Vagina (tissue), 2 donors: ENCODE results near the gene PRSS38. TPM values are rescaled to one million over a fixed set of nuclear protein-coding genes. Genes with fewer than 3 reads are reported as not detected.

Experiments used
- DNase-seq, 2 donors: peaks; one replicate each; pipeline ENCODE4 v3.0.0-alpha.2; 2017; ENCODE audit errors: extremely low spot score in 2 of 2
- H3K27ac ChIP-seq: fragments of 200-600 bp; sonication (generic); one replicate; pipeline ENCODE4 v1.5.1; 2019
- H3K27me3 ChIP-seq: fragments of 200-600 bp; sonication (generic); one replicate; pipeline ENCODE4 v1.5.1; 2019
- H3K36me3 ChIP-seq, 2 donors: fragments of 200-600 bp; sonication (generic); one replicate each; pipeline ENCODE4 v1.5.1; 2017 to 2019
- H3K4me1 ChIP-seq: fragments of 200-600 bp; sonication (generic); one replicate; pipeline ENCODE4 v1.5.1; 2019
- H3K4me3 ChIP-seq, 2 donors: fragments of 200-600 bp; sonication (generic); 1 replicate in 1 of 2; 2 replicates in 1 of 2; pipeline ENCODE4 v1.5.1; 2016 to 2019
- H3K9me3 ChIP-seq: fragments of 200-600 bp; sonication (generic); one replicate; pipeline ENCODE4 v1.5.1; 2019
- CTCF ChIP-seq, 3 experiments: fragments of 450-650 bp in 2 of 3; fragments of 200-600 bp in 1 of 3; sonication (generic) in 1 of 3; IDR thresholded peaks; one replicate each; pipeline ENCODE4 v1.5.1; 2017 to 2019; ENCODE audit warnings: antibody characterized with exemption in 3 of 3, mild to moderate bottlenecking in 2 of 3, moderate library complexity in 2 of 3
- POLR2A ChIP-seq, 2 donors: fragments of 450-650 bp; IDR thresholded peaks; one replicate each; pipeline ENCODE4 v1.6.1; 2017; ENCODE audit warnings: antibody characterized with exemption in 2 of 2, mild to moderate bottlenecking in 2 of 2, moderate library complexity in 2 of 2
- POLR2AphosphoS5 ChIP-seq, 2 donors: sonication (generic); formaldehyde crosslinking; IDR thresholded peaks; one replicate each; pipeline ENCODE4 v1.9.0; 2017; ENCODE audit warnings: antibody characterized with exemption in 2 of 2, mild to moderate bottlenecking in 2 of 2, low read depth in 1 of 2; ENCODE audit not compliant: insufficient read depth in 1 of 2
- intact Hi-C: fragments of 100-400 bp; cut with DNase I; formaldehyde crosslinking; loops from one replicate; pipeline ENCODE4 v1.15.1; 2023
- total RNA-seq: library from RNA; depleted of rRNA; stranded (reverse); fragments of >200 nt; gene quantifications from one replicate; pipeline ENCODE4 v1.2.3, GENCODE V29; 2016

Gene PRSS38
- total RNA-seq, 1 donor from 2014 or later: not detected

DNA sequence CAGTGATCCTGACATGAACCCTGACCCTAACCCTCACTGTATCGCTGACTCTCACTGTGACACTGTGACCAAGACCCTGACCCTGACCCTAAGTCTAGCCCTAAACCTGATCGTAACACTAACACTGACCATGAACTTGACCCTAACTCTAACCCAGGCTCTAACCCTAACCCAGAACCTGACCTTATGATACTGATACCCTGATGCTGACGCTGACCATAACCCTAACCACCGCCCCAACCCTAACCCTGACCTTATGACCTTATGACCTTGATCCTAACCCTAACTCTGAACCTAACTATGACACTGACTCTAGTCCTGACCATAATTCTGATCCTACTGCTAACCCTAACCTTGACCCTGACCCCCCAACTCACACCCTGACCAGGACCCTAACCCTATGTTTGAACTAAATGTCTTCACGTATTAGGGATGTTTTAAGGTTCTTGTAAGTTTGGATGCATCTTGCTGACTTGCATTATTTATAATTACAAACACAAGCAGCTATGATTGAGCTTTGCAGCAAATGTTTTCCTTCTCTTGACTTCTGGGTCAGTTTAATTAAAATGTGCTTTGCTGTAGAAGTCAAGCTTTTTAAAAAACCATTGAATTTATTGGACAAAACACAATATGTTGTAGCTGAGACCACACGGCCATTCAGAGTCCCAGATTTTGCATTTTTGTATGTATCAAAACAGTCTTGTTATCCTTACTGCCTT is 23.9 kb upstream of the PRSS38 start:
- H3K4me3 ChIP-seq: no peak overlapping the region
- intact Hi-C loops: no loop called here
- H3K27me3 ChIP-seq: no peaks in the 10 kb centered on the region
- H3K4me1 ChIP-seq: peaks cover 52% of the 10 kb centered on the region
- TF ChIP-seq POLR2A (IDR thresholded peaks at IDR 0.05): no peak
- no peak for TF ChIP-seq CTCF (IDR thresholded peaks at IDR 0.05)
- TF ChIP-seq POLR2AphosphoS5 (IDR thresholded peaks at IDR 0.05; ENCODE audit: insufficient read depth in 1 of 2, low read depth in 1 of 2): no peak
- H3K27ac ChIP-seq: no peak overlapping the region
- no peak for DNase-seq
- H3K9me3 ChIP-seq: no peaks in the 10 kb centered on the region
- H3K36me3 ChIP-seq: no peaks in the 10 kb centered on the region

- TF ChIP-seq CTCF (IDR thresholded peaks at IDR 0.05): no peak
- peaks cover 43% of the 10 kb centered on the region for H3K4me1 ChIP-seq
- no peak overlapping the region for H3K4me3 ChIP-seq
- no peak for DNase-seq
- H3K27me3 ChIP-seq: no peaks in the 10 kb centered on the region
- intact Hi-C loops: no loop called here
- peak overlapping the region; percentile 73 for H3K27ac ChIP-seq
- H3K36me3 ChIP-seq: no peaks in the 10 kb centered on the region
- no peaks in the 10 kb centered on the region for H3K9me3 ChIP-seq
Measured at GRCh38 chr1:227792216-227793078, 23.0 kb upstream of the PRSS38 start.

DNA sequence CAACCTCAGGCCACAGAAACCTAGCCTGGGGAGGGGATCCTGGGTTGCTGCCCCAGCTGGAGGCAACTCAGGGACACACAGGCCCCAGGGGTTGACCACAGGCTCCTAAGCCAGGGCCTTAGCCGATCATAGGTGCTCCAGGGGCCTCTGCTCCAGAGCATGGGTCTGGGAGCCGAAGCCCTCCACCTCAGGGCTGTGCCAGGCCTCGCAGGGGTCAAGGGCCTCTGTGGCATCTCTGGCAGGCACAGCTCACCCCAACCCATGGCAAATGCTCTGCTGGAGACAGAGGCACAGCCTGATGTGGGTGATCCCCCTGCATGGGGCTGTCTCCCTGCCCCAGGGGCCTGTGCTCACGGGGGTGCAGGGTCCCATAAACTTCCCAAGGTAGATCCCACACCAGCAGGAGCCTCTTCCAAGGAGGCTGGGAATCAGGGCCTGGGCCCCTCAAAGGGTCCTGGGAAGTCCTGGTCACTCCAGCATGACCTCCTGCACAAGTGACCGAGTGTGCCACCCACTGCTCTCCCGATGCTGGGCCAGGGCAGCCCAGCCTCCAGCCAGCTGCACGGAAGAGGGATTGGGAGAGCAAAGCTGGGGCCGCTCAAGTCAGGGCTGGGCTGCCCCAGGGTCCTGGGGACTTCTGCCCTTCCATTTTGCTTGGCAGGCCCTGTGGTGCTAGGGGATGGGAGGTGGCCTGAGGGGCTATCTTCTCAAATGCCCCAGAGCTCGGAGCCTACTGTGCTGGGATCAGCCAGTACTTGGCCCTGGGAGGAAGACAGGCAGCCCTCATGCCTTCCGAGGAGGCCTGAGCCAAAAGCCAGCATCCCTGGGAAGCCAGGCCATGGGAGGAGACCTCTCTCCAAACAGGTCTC is 22.2 kb upstream of the PRSS38 start:
- no peaks in the 10 kb centered on the region for H3K9me3 ChIP-seq
- peaks cover 40% of the 10 kb centered on the region for H3K4me1 ChIP-seq
- peak overlapping the region; percentile 73 for H3K27ac ChIP-seq
- H3K4me3 ChIP-seq: no peak overlapping the region
- no peaks in the 10 kb centered on the region for H3K27me3 ChIP-seq
- TF ChIP-seq POLR2A (IDR thresholded peaks at IDR 0.05) (no peak), CTCF (IDR thresholded peaks at IDR 0.05) (no peak), POLR2AphosphoS5 (IDR thresholded peaks at IDR 0.05; ENCODE audit: insufficient read depth in 1 of 2, low read depth in 1 of 2) (no peak)
- DNase-seq: peak; percentile 83 to 96
- intact Hi-C loops: no loop called here
- H3K36me3 ChIP-seq: no peaks in the 10 kb centered on the region

DNA sequence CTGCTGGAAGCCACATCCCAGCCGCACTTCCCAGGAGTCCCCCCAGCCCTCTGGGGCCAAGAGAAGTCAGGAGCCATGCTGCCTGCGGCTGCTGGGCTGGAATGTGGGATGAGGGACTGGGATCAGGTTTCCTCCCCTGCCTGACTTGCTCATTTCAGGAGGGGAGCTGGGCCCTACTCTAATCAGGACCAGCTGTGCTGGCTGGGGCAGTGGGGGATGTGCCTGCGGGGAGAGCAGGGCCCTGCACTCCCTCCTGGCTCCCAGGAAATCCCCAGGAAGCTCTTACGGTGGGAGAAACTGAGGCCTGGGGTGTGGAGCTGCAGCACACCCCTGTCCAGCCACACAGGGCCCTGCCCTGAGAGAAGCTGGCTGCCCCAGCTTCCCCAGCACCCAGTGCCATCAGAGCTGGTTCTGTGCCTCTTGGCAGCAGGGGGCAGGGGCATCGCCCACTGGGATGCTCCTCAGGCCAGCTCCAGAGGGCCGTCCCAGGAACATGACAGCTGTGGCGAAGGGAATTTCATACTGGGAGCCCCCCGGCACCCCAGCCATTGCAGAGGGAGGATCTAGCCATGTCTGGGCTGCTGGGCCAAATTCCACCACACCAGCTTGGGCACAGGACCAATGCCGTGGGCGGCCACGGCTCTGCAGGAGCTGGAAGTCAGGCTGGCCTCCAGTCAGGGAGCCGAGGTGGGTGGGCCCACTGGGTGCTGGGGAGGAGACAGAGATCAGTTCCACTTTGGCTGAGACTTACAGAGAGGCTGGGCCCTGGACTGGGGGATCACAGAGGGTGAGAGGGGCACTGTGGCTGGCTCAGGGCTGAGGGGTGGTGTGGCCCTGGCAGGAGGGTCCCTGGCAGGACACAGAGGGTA is 21.3 kb upstream of the PRSS38 start:
- H3K4me3 ChIP-seq: no peak overlapping the region
- TF ChIP-seq CTCF (IDR thresholded peaks at IDR 0.05) (no peak), POLR2AphosphoS5 (IDR thresholded peaks at IDR 0.05; ENCODE audit: insufficient read depth in 1 of 2, low read depth in 1 of 2) (peak in 1 of 2 donors; percentile 85), POLR2A (IDR thresholded peaks at IDR 0.05) (no peak)
- no peaks in the 10 kb centered on the region for H3K27me3 ChIP-seq
- intact Hi-C loops: no loop called here
- DNase-seq: peak in 1 of 2 donors; percentile 88
- H3K9me3 ChIP-seq: no peaks in the 10 kb centered on the region
- peak overlapping the region; percentile 73 for H3K27ac ChIP-seq
- peaks cover 33% of the 10 kb centered on the region for H3K4me1 ChIP-seq
- no peaks in the 10 kb centered on the region for H3K36me3 ChIP-seq
